ENCODE measurements around the gene PREX1.

- no peak for TF ChIP-seq CTCF (conservative IDR thresholded peaks at IDR 0.05 in 1 of 2, IDR thresholded peaks at IDR 0.05 in 1 of 2; ENCODE audit: low read depth in 1 of 2, low read length in 2 of 2)
- no peak for TF ChIP-seq EZH2 (IDR thresholded peaks at IDR 0.05; ENCODE audit: low read length, missing control alignments)
Measured at GRCh38 chr20:48831718-48832404, 4.1 kb upstream of the PREX1 start.

All from fibroblast of lung (primary cell).